ENCODE measurements around the gene RNF40. TPM values are rescaled to one million over a fixed set of nuclear protein-coding genes. Genes with fewer than 3 reads are reported as not detected.

Gene RNF40
- total RNA-seq, 2 donors from 2014 or later = 44.9 to 79.8 TPM

DNA sequence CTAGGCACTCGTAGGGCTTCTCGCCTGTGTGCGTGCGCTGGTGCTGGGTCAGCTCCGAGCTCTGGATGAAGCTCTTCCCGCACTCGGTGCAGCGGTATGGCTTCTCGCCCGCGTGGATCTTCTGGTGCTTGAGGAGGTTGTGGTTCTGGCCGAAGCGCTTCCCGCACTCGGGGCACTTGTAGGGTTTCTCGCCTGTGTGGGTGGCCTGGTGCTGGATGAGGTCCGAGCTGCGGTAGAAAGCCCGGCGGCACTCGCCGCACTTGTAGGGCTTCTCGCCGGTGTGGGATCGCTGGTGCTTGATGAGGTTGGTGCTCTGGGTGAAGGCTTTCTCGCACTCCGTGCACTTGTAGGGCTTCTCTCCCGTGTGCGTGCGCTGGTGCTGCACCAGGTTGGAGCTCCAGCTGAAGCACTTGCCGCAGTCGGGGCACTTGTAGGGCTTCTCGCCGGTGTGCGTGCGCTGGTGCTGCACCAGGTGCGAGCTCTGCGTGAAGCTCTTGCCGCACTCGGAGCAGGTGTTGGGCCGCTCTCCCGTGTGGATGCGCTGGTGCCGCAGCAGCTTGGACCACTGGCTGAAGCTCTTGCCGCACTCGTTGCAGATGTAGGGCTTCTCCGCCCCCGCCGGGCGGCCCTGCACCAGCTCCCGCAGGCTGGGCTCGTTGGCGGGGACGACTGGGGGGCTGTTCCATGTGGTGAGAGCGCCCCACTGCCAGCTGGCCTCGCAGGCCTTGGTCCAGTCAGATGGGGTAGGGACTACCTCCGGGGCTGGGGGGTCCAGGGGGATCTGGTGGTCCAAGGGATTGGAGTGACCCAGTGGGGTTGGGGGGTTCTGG, 21.4 kb downstream of the RNF40 start:
- peaks cover 0 to 7% of the 10 kb centered on the region in 2 donors for H3K36me3 ChIP-seq (replicated peaks in 1 of 2; ENCODE audit: insufficient read depth in 1 of 2, low read depth in 2 of 2)
- H3K27me3 ChIP-seq = no peaks in the 10 kb centered on the region
- DNase-seq = no peak
- intact Hi-C loops (cut with DNase I) = no loop called here
- H3K4me3 ChIP-seq = no peak overlapping the region
- H3K9me3 ChIP-seq = no peaks in the 10 kb centered on the region
- TF ChIP-seq, protein P1, sequence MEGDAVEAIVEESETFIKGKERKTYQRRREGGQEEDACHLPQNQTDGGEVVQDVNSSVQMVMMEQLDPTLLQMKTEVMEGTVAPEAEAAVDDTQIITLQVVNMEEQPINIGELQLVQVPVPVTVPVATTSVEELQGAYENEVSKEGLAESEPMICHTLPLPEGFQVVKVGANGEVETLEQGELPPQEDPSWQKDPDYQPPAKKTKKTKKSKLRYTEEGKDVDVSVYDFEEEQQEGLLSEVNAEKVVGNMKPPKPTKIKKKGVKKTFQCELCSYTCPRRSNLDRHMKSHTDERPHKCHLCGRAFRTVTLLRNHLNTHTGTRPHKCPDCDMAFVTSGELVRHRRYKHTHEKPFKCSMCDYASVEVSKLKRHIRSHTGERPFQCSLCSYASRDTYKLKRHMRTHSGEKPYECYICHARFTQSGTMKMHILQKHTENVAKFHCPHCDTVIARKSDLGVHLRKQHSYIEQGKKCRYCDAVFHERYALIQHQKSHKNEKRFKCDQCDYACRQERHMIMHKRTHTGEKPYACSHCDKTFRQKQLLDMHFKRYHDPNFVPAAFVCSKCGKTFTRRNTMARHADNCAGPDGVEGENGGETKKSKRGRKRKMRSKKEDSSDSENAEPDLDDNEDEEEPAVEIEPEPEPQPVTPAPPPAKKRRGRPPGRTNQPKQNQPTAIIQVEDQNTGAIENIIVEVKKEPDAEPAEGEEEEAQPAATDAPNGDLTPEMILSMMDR (IDR thresholded peaks at IDR 0.05) = no peak
- no peak for TF ChIP-seq POLR2A (IDR thresholded peaks at IDR 0.05)
- WGBS, 2 donors = 88 to 96% methylated on average over 26 to 51 of the region's 57 CpGs
- H3K4me1 ChIP-seq = peaks cover 21% of the 10 kb centered on the region
- no peak overlapping the region for H3K27ac ChIP-seq
- ATAC-seq = no peak

- 79 to 84% methylated on average over 13 to 18 of the region's 18 CpGs for WGBS, 2 donors
- no peak overlapping the region for H3K4me3 ChIP-seq
- peaks cover 21% of the 10 kb centered on the region for H3K4me1 ChIP-seq
- ATAC-seq (no peak), DNase-seq (no peak)
- intact Hi-C loops (cut with DNase I) = no loop called here
- no peaks in the 10 kb centered on the region for H3K27me3 ChIP-seq
- no peaks in the 10 kb centered on the region for H3K9me3 ChIP-seq
- peaks cover 0 to 7% of the 10 kb centered on the region in 2 donors for H3K36me3 ChIP-seq (replicated peaks in 1 of 2; ENCODE audit: insufficient read depth in 1 of 2, low read depth in 2 of 2)
- TF ChIP-seq, protein P1 (IDR thresholded peaks at IDR 0.05) = no peak
- no peak for TF ChIP-seq POLR2A (IDR thresholded peaks at IDR 0.05)
- no peak overlapping the region for H3K27ac ChIP-seq
These were observed 22.1 kb downstream of the RNF40 start for GRCh38 chr16:30784215-30784614.

GRCh38 chr16:30785126-30786106, 23.3 kb downstream of the RNF40 start:
- Histone ChIP-seq H3K36me3 (replicated peaks in 1 of 2; ENCODE audit: insufficient read depth in 1 of 2, low read depth in 2 of 2) (peaks cover 0 to 7% of the 10 kb centered on the region in 2 donors), H3K27ac (peak overlapping the region in 2 of 4 donors; percentile 3 to 77), H3K9me3 (no peaks in the 10 kb centered on the region), H3K4me1 (peaks cover 21% of the 10 kb centered on the region), H3K27me3 (no peaks in the 10 kb centered on the region), H3K4me3 (no peak overlapping the region)
- no peak for TF ChIP-seq POLR2A (IDR thresholded peaks at IDR 0.05)
- TF ChIP-seq, protein P1 (IDR thresholded peaks at IDR 0.05) = no peak
- intact Hi-C loops (cut with DNase I) = no loop called here
- DNase-seq (no peak), ATAC-seq (no peak)
- WGBS, 2 donors = 73 to 75% methylated on average over 7 of the region's 7 CpGs

DNA sequence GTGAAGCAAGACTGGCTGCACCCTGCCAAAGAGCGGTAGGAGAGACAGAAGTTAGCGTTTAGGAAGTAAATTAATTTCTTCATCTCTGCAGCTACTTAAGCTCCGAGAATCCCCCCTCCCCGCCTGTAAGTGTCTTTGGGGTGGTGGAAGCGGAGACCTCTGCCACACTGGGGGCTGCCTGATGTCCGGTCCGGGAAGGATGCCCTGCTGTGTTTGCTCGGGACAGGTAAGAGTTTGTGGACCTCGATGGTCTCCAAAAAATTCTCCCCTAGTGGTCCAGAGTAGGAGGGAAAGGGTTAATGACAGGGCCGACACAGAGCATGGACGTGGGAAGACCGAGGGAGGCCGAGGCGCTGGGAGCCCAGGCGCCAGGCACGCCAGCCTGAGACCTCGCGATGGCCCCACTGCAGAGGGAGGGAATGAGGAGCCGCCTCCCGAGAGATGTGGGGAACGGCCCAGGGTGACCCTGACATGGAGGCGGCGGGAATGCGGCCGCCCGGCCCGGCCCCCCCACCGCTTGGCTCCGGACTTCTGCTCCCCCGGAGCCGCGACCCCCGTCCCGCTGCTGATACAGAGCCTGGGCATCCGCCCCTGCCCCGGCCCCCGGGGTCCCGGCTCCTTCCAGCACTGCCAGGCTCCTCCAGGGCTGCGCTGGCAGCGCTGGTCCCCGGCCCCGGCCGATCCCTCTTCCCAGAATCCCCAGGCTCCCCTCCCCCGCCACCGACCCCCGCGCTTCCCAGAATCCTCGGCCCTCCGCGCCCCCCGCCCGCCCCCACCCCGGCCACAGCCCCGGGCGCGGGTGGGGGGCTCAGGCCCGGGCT, 24.2 kb downstream of the RNF40 start:
- Histone ChIP-seq H3K27ac (peak overlapping the region; percentile 55 to 89 (median 80)), H3K27me3 (no peaks in the 10 kb centered on the region), H3K4me3 (peak overlapping the region; percentile 95 to 99), H3K4me1 (peaks cover 21% of the 10 kb centered on the region), H3K36me3 (replicated peaks in 1 of 2; ENCODE audit: insufficient read depth in 1 of 2, low read depth in 2 of 2) (peaks cover 0 to 7% of the 10 kb centered on the region in 2 donors), H3K9me3 (no peaks in the 10 kb centered on the region)
- 7 to 13% methylated on average over 24 to 28 of the region's 57 CpGs for whole genome bisulfite sequencing, 2 donors
- ATAC-seq (peak; percentile 50), DNase-seq (peak in 3 of 4 donors; percentile 35 to 43 (median 35))
- TF ChIP-seq, protein P1 (IDR thresholded peaks at IDR 0.05) = no peak
- no peak for TF ChIP-seq POLR2A (IDR thresholded peaks at IDR 0.05)
- intact Hi-C loops (cut with DNase I) = no loop called here
